GM19099 (cell line): Measurements from ENCODE around the gene FKBP1A.

Experiments
- POLR2A ChIP-seq: IDR thresholded peaks from 3 replicates; pipeline ENCODE4 v1.6.1; 2011; ENCODE audit warnings: low read depth; ENCODE audit not compliant: insufficient read length; ENCODE audit errors: extremely low read depth

FKBP1A gene

GRCh38 chr20:1336699-1337367, 56.0 kb downstream of the FKBP1A start:
- no peak for TF ChIP-seq POLR2A

- TF ChIP-seq POLR2A: no peak
Measured at GRCh38 chr20:1335961-1336698, 56.7 kb downstream of the FKBP1A start.

- no peak for TF ChIP-seq POLR2A
Measured at GRCh38 chr20:1334761-1335160, 58.1 kb downstream of the FKBP1A start.

- TF ChIP-seq POLR2A: no peak
Measured at GRCh38 chr20:1334370-1334731, 58.5 kb downstream of the FKBP1A start.

- TF ChIP-seq POLR2A: no peak
Measured at GRCh38 chr20:1333462-1334369, 59.1 kb downstream of the FKBP1A start.

GRCh38 chr20:1332749-1333300, 60.0 kb downstream of the FKBP1A start:
- no peak for TF ChIP-seq POLR2A

- no peak for TF ChIP-seq POLR2A
Measured at GRCh38 chr20:1331801-1332453, 60.9 kb downstream of the FKBP1A start.

- no peak for TF ChIP-seq POLR2A
Measured at GRCh38 chr20:1331101-1331500, 61.8 kb downstream of the FKBP1A start.

- TF ChIP-seq POLR2A: no peak
Measured at GRCh38 chr20:1330075-1330830, 62.6 kb downstream of the FKBP1A start.

- no peak for TF ChIP-seq POLR2A
Measured at GRCh38 chr20:1328680-1329330, 64.0 kb downstream of the FKBP1A start, which contains the start of gene SDCBP2. Gene SDCBP2, minus strand, starts transcription at chr20:1329139. Its CDS starts 8,723 bp downstream, at chr20:1320416.

GRCh38 chr20:1327827-1328679, 64.8 kb downstream of the FKBP1A start:
- TF ChIP-seq POLR2A: no peak

GRCh38 chr20:1327241-1327653, 65.6 kb downstream of the FKBP1A start:
- no peak for TF ChIP-seq POLR2A

- TF ChIP-seq POLR2A: no peak
Measured at GRCh38 chr20:1326031-1326930, 66.6 kb downstream of the FKBP1A start.
